ENCODE measurements around the gene FGFR3. TPM values are rescaled to one million over a fixed set of nuclear protein-coding genes. Genes with fewer than 3 reads are reported as not detected.

Gene FGFR3
- total and polyA plus RNA-seq, 9 of the 15 experiments (the other 6 are each of a cell fraction or from before 2014, with no cell fraction given), result 1.2 to 60.4 (median 12.7) TPM

GRCh38 chr4:1855333-1856070, 62.4 kb downstream of the FGFR3 start (continued):
- TF ChIP-seq ZNF639 (CRISPR knock-in tag; conservative IDR thresholded peaks at IDR 0.05 in 1 of 2, IDR thresholded peaks at IDR 0.05 in 1 of 2), result no peak
- TF ChIP-seq ZNF316 (IDR thresholded peaks at IDR 0.05), result no peak
- no peak for TF ChIP-seq RFX5 (IDR thresholded peaks at IDR 0.05; ENCODE audit: low read depth, low read length)
- TF ChIP-seq MTA1 (IDR thresholded peaks at IDR 0.05; ENCODE audit: borderline replicate concordance), result no peak
- no peak for TF ChIP-seq UBTF (IDR thresholded peaks at IDR 0.05; ENCODE audit: borderline replicate concordance in 1 of 2, low read depth in 2 of 2, low read length in 2 of 2)
- TF ChIP-seq MTF1 (CRISPR knock-in tag; IDR thresholded peaks at IDR 0.05; ENCODE audit: borderline replicate concordance), result no peak
- TF ChIP-seq CBFB (CRISPR knock-in tag; IDR thresholded peaks at IDR 0.05), result no peak
- no peak for TF ChIP-seq ZFP36 (IDR thresholded peaks at IDR 0.05; ENCODE audit: low read depth, low read length, partially characterized antibody)
- TF ChIP-seq RAD21 (CRISPR knock-in tag; conservative IDR thresholded peaks at IDR 0.05 in 1 of 2, IDR thresholded peaks at IDR 0.05 in 1 of 2), result no peak
- TF ChIP-seq THRB (CRISPR knock-in tag; conservative IDR thresholded peaks at IDR 0.05), result no peak
- TF ChIP-seq ASH1L (IDR thresholded peaks at IDR 0.05; ENCODE audit: borderline replicate concordance, low read depth, partially characterized antibody), result no peak
- TF ChIP-seq HOXB6 (CRISPR knock-in tag; IDR thresholded peaks at IDR 0.05; ENCODE audit: borderline replicate concordance), result no peak
- no peak for TF ChIP-seq OTX1 (CRISPR knock-in tag; IDR thresholded peaks at IDR 0.05)
- TF ChIP-seq SMARCE1 (IDR thresholded peaks at IDR 0.05), result no peak
- no peak for TF ChIP-seq SPI1 (IDR thresholded peaks at IDR 0.05; ENCODE audit: borderline replicate concordance, low read depth, low read length)
- TF ChIP-seq HBP1 (CRISPR knock-in tag; IDR thresholded peaks at IDR 0.05), result no peak
- no peak for TF ChIP-seq SIX5 (IDR thresholded peaks at IDR 0.05; ENCODE audit: borderline replicate concordance in 1 of 2, insufficient read depth in 1 of 2, low read depth in 1 of 2, low read length in 2 of 2)
- no peak for TF ChIP-seq NCOA2 (IDR thresholded peaks at IDR 0.05; ENCODE audit: partially characterized antibody in 2 of 2)
- TF ChIP-seq ZNF511 (CRISPR knock-in tag; IDR thresholded peaks at IDR 0.05), result peak; percentile 19; the same call in 1 of the 2 replicates
- no peak for TF ChIP-seq MEIS2 (IDR thresholded peaks at IDR 0.05; ENCODE audit: partially characterized antibody)
